HG03442 (cell line): ENCODE data around the gene CR1L.
A peak's percentile ranks its signal among the peaks of the same experiment; 100 is the strongest.
"Not testable (repeated sequence)": the region's sequence is repeated elsewhere in the genome, so short reads cannot be mapped to it uniquely, and the experiment has no call there.

Experiments used
- ATAC-seq: cut with Tn5 transposase; IDR thresholded peaks from one replicate; pipeline ENCODE4 v1.9.1; 2021; ENCODE audit warnings: mild to moderate bottlenecking, moderate library complexity; ENCODE audit not compliant: unreplicated experiment

The CR1L gene

DNA sequence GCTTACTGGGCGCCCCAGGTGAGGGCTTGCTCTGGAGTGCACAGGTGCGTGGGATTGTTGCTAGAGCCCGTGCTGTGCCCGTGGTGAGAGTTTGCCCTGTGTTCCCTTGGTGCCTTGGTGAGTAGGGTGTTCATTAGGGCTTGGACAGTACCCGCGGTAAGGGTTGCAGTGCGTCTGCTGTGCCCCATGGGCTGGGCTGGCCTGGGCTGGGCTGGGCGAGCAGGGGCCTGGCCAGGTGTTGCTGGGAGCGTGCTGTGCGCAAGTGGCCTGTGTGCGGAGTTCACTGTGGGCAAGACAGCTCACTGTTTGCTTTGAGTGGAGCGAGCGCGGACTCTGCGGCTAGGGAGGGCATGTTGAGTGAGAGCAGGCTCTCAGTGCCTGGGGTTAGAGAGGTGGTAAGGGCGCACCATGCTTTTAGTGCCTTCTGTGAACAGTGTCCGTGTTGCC, 725 bp downstream of the CR1L start:
- no peak for ATAC-seq

GRCh38 chr1:207646171-207646570, 1.2 kb downstream of the CR1L start:
- no peak for ATAC-seq

DNA sequence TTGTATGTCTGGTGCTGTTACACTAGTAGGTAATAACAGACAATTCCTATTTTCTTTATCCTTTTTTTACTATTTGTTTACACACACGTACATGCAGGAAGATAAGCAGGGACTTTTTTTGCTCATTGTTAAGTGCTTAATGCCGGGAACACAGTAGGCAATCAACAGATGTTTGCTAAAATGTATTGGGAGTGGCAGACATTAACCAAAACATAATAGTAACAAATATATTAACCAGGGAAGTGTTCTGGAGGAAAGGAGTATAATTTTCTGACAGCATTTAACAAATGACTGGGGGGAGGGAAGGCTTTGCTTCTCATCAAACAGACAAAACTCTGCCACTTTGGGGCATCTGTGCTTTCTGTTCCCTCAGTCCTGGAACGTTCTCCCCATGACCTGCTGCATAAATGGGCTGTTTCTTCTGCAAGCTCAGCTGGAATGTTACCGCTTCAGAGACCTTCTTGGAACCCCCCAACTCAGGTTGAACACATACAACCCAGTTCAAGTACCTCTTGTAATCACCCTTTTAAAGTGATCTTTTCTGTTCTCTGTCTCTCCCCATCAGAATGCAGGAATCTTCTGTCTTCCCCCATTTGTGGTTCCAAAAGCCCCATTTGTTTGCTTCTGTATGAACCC, 2.1 kb downstream of the CR1L start:
- no peak for ATAC-seq

- no peak for ATAC-seq
Observed at GRCh38 chr1:207647671-207648333, 2.9 kb downstream of the CR1L start.

GRCh38 chr1:207648334-207649209, 3.6 kb downstream of the CR1L start:
- ATAC-seq = no peak

DNA sequence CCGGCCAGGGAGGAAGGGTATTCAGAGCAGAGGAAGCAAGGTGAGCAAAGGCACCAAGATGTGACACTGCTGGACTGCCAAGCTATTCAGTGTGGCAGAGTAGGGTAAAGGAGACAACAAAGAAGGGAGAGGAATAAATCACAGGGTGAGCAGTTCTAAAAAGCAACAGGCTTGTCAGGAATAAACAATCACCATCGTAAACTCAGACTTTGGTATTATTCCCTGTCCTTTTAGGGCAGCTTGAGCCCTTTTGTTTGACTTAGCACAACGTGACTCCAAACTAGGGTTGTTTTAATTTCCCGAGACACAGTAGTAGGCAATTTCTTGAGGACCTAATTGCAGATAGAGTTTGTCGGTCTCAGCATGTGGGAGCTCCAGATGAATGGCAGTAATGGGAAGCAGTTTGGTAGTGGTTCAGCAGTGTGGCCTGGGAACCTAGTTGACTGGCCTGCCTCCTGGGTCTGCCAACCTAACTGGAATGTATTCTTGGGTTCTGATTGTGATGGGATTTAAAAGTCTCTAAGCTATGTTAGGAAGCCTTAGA, 4.3 kb downstream of the CR1L start:
- ATAC-seq = no peak

DNA sequence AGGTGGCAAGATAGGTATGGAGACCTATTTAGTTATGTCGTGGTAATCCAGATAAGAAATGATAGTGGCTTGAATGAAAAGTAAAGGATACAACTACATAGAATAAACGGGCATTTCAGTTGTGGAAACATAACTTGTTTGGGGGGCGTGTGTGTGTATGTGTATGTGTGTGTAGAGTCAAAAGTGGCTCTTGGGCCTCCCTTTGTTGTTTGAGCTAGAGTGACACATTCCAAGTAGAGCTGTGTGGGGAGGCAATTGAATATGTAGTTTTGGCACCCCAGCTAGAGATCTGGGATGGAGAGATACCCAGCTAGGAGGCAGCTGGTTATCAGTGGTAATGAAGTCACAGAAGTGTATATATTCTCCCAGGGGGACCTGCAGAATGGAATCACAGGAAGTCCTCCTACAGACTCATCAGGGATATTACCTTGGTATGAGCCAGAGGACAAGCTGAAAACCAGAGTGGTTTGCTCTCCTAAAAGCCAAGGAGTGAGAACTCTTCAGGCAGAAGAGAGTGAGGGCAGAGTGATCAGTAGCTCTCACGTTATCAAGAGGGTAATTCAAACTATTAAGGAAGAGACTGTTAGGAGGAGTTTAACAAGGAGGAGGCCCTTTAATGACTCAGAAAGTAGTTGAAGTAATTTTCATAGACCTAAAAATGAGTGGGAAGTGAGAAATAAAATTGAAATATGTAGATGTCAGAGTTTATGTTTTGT, 5.1 kb downstream of the CR1L start:
- ATAC-seq = no peak

GRCh38 chr1:207651583-207651982, 6.7 kb downstream of the CR1L start:
- ATAC-seq = no peak

GRCh38 chr1:207654320-207654719, 9.4 kb downstream of the CR1L start:
- ATAC-seq = no peak

- no peak for ATAC-seq
Observed at GRCh38 chr1:207658408-207658807, 13.5 kb downstream of the CR1L start.

DNA sequence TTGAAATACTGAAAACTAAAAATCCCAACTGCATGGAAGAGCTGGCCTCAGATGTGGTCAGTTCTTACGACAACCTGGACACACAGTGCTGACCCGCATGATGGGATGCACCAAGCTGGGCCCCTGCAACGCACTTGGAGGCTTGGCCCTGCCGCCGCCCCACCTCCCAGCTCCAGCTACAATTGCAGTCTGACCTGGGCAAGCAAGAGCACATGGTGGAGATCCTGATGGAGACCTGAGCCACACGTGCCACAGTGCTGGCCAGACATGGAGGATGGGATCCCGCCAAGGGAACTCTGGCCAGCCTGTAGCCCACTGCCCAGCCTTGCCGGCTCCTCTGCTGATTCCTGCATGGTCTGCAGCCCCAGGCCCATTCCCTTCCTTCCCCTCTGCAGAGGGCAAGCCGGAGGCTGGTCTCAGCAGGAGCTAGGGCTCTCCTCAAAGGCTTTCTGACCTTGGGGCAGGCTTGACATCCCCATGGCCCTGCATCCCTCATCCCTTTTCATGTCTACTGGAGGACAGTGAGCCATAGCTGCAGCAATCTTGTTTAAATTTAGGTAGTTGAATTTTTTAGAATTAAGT, 14.1 kb downstream of the CR1L start:
- ATAC-seq = no peak

GRCh38 chr1:207659545-207660153, 14.7 kb downstream of the CR1L start:
- no peak for ATAC-seq

GRCh38 chr1:207661420-207661819, 16.5 kb downstream of the CR1L start:
- not testable (repeated sequence) for ATAC-seq

DNA sequence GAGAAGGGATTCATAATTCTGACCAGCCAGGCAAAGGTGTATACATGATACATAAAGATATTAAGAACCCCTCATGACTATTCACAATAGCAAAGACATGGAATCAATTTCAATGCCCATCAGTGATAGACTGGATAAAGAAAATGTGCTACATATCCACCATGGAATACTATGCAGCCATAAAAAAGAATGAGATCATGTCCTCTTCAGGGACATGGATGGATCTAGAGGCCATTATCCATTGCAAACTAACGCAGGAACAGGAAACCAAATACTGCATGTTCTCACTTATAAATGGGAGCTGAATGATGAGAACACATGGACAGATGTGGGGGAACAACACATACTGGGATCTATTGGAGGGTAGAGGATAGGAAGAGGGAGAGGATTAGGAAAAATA, 21.4 kb downstream of the CR1L start:
- no peak for ATAC-seq

- no peak for ATAC-seq
Observed at GRCh38 chr1:207669528-207670009, 24.6 kb downstream of the CR1L start.

DNA sequence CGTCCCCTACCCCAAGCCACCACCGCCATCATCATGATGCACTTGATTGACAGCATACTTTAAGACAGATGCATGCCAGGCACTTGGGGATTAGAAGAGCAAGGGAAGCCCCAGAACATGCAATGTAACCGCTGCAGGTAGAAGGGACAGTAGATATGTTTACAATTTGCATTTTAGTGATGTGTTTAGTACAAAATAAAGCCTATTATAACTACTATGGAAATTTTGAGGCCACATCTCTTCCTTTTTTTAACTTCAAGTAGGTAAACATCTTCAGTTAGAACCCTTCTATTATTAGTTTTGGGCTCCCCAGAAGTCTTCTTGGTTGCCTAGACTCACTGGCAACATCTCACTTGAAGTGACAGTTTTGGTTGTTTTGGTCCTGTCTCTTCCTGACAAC, 25.3 kb downstream of the CR1L start:
- peak; percentile 55 for ATAC-seq

DNA sequence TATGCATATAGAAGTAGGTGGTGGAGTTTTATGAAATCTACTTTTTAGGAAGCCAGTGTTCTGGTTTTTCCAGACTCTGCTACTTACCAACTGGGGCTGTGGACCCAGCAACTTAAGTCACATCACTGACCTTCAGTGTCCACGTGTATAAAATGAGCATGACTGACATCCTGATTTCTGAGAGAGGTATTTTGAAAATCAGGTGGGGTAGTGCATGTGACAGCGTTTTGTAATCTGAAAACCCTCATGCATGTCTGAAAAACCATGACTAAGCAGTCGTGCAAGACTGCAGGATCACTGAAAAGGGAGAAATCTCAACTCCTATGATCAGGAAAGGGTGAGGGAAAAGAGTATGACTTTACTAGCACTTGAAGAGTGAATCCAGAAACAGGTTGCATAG, 26.1 kb downstream of the CR1L start:
- ATAC-seq = no peak

- no peak for ATAC-seq
Observed at GRCh38 chr1:207672522-207673130, 27.7 kb downstream of the CR1L start.

- ATAC-seq = no peak
Observed at GRCh38 chr1:207673399-207673798, 28.5 kb downstream of the CR1L start.

DNA sequence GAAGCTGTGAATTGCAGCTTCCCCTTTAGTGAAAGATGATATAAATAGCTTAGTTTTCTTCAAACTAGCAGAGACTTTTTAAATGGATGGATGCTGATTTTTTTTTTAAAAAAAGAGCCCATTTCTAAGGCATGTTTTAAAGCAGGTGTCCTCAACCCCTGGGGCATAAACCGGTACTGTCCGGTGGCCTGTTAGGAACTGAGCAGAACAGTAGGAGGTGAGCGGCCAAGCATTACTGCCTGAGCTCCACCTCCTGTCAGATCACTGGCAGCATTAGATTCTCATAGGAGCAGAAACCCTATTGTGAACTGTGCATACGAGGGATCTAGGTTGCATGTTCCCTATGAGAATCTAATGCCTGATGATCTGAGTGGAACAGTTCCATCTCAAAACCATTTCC, 31.2 kb downstream of the CR1L start:
- no peak for ATAC-seq
